MM.1S (cell line): ENCODE results near the gene TMEM42.

ENCODE experiments used
- DNase-seq: peaks from one replicate; pipeline ENCODE4 v3.0.0-alpha.2; 2015
- H2AFZ ChIP-seq: fragments of 300-600 bp; sonication (generic); 2 replicates; pipeline ENCODE4 v1.6.0; 2016; ENCODE audit warnings: antibody characterized with exemption, low read length
- H3F3A ChIP-seq: fragments of 300-600 bp; sonication (generic); 2 replicates; pipeline ENCODE4 v1.6.1; 2016; ENCODE audit warnings: mild to moderate bottlenecking, antibody characterized with exemption, low read length, moderate library complexity, mixed read lengths; ENCODE audit not compliant: insufficient read depth
- H3K27ac ChIP-seq: fragments of 300-600 bp; sonication (generic); 2 replicates; pipeline ENCODE4 v1.5.1; 2016; ENCODE audit warnings: mild to moderate bottlenecking, low read length
- H3K27me3 ChIP-seq: fragments of 300-600 bp; sonication (generic); replicated peaks from 2 replicates; pipeline ENCODE4 v1.6.0; 2016; ENCODE audit warnings: low read length; ENCODE audit not compliant: insufficient read depth
- H3K36me3 ChIP-seq: fragments of 300-600 bp; sonication (generic); replicated peaks from 2 replicates; pipeline ENCODE4 v1.6.1; 2016; ENCODE audit warnings: mild to moderate bottlenecking, low read length, mixed read lengths; ENCODE audit not compliant: insufficient read depth
- H3K4me1 ChIP-seq: fragments of 300-600 bp; sonication (generic); 2 replicates; pipeline ENCODE4 v1.6.1; 2016; ENCODE audit warnings: low read length, mixed read lengths
- H3K4me2 ChIP-seq: fragments of 300-600 bp; sonication (generic); 2 replicates; pipeline ENCODE4 v1.6.0; 2016; ENCODE audit warnings: low read depth, low read length
- H3K4me3 ChIP-seq: fragments of 300-600 bp; sonication (generic); 2 replicates; pipeline ENCODE4 v1.5.1; 2016; ENCODE audit warnings: low read length, mixed read lengths
- H3K79me2 ChIP-seq: fragments of 300-600 bp; sonication (generic); 2 replicates; pipeline ENCODE4 v1.6.1; 2016; ENCODE audit warnings: mixed run types, low read length, mixed read lengths
- H3K9ac ChIP-seq: fragments of 300-600 bp; sonication (generic); 2 replicates; pipeline ENCODE4 v1.6.1; 2016; ENCODE audit warnings: low read length, mixed read lengths
- H3K9me2 ChIP-seq: fragments of 300-600 bp; sonication (generic); replicated peaks from 2 replicates; pipeline ENCODE4 v1.6.1; 2016; ENCODE audit warnings: mild to moderate bottlenecking, low read length, mixed read lengths; ENCODE audit not compliant: insufficient read depth
- H3K9me3 ChIP-seq: fragments of 300-600 bp; sonication (generic); replicated peaks from 2 replicates; pipeline ENCODE4 v1.6.1; 2016; ENCODE audit warnings: mild to moderate bottlenecking, low read length, mixed read lengths; ENCODE audit not compliant: insufficient read depth
- H4K20me1 ChIP-seq: fragments of 300-600 bp; sonication (generic); 2 replicates; pipeline ENCODE4 v1.6.1; 2016; ENCODE audit warnings: mild to moderate bottlenecking, low read length, moderate library complexity, mixed read lengths; ENCODE audit not compliant: insufficient read depth
- EZH2 ChIP-seq: fragments of 300-600 bp; sonication (generic); optimal IDR thresholded peaks from 2 replicates; pipeline ENCODE3; 2017; ENCODE audit warnings: low read depth, mild to moderate bottlenecking, antibody characterized with exemption, low read length, mixed read lengths
- EZH2phosphoT487 ChIP-seq: fragments of 300-600 bp; sonication (generic); IDR thresholded peaks from 2 replicates; pipeline ENCODE4 v1.6.1; 2018; ENCODE audit warnings: antibody characterized with exemption, low read length
- TF ChIP-seq, protein P1 (sequence below): fragments of 300-600 bp; sonication (generic); IDR thresholded peaks from 2 replicates; pipeline ENCODE4 v1.5.1; 2016; ENCODE audit warnings: antibody characterized with exemption, low read length, mixed read lengths

The TMEM42 gene

DNA sequence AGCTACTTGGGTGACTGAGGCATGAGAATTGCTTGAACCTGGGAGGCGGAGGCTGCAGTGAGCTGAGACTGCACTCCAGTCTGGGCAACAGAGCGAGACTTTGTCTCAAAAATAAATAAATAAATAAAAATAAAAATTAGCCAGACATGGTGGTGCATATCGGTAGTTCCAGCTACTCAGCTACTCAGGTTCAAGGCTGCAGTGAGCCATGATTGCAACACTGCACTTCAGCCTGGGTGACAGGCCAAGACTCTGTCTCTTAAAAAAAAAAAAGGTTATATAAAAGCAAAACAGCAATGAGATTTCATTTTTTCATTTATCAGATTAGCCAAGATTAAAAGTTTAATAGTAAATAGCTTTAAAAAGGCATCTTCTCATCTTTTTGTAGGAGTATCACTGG lies 15.6 kb downstream of the TMEM42 start:
- no peaks in the 10 kb centered on the region for H3F3A ChIP-seq
- TF ChIP-seq EZH2phosphoT487: no peak
- TF ChIP-seq, protein P1, sequence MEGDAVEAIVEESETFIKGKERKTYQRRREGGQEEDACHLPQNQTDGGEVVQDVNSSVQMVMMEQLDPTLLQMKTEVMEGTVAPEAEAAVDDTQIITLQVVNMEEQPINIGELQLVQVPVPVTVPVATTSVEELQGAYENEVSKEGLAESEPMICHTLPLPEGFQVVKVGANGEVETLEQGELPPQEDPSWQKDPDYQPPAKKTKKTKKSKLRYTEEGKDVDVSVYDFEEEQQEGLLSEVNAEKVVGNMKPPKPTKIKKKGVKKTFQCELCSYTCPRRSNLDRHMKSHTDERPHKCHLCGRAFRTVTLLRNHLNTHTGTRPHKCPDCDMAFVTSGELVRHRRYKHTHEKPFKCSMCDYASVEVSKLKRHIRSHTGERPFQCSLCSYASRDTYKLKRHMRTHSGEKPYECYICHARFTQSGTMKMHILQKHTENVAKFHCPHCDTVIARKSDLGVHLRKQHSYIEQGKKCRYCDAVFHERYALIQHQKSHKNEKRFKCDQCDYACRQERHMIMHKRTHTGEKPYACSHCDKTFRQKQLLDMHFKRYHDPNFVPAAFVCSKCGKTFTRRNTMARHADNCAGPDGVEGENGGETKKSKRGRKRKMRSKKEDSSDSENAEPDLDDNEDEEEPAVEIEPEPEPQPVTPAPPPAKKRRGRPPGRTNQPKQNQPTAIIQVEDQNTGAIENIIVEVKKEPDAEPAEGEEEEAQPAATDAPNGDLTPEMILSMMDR: no peak
- no peak for TF ChIP-seq EZH2
- no peak overlapping the region for H3K9ac ChIP-seq
- no peaks in the 10 kb centered on the region for H3K27me3 ChIP-seq
- no peaks in the 10 kb centered on the region for H3K4me1 ChIP-seq
- H4K20me1 ChIP-seq: no peaks in the 10 kb centered on the region
- H3K79me2 ChIP-seq: no peaks in the 10 kb centered on the region
- DNase-seq: no peak
- H3K9me2 ChIP-seq: no peaks in the 10 kb centered on the region
- H3K27ac ChIP-seq: no peak overlapping the region
- H3K4me2 ChIP-seq: no peak overlapping the region
- H3K36me3 ChIP-seq: no peaks in the 10 kb centered on the region
- no peaks in the 10 kb centered on the region for H3K9me3 ChIP-seq
- H3K4me3 ChIP-seq: no peak overlapping the region
- no peak overlapping the region for H2AFZ ChIP-seq

DNA sequence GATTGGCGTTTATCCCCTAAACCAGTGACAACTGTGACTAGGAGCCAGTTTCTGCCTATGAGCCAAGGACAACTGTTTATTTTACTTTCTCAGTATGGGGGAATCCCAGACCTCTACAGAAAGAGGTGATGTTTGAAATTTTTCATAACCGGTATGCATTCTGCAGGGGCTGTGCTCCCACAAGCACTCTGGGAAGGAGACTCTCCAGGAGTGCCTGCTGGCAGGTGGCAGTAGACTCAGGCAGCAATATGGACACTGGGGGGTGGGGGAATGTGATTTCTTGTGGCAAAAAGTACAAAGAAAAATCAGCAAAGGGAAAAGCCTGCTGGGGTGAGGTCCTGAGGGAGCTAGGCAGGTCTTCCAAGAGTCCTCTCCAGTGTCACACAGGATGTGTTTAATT lies 18.6 kb downstream of the TMEM42 start:
- Histone ChIP-seq H4K20me1 (no peaks in the 10 kb centered on the region), H2AFZ (no peak overlapping the region), H3K27me3 (no peaks in the 10 kb centered on the region), H3K9me3 (no peaks in the 10 kb centered on the region), H3K4me2 (no peak overlapping the region), H3K4me1 (no peaks in the 10 kb centered on the region), H3F3A (no peaks in the 10 kb centered on the region), H3K4me3 (no peak overlapping the region), H3K36me3 (no peaks in the 10 kb centered on the region), H3K27ac (no peak overlapping the region), H3K9me2 (no peaks in the 10 kb centered on the region), H3K79me2 (no peaks in the 10 kb centered on the region), H3K9ac (no peak overlapping the region)
- no peak for DNase-seq
- TF ChIP-seq EZH2: no peak
- TF ChIP-seq, protein P1: no peak
- TF ChIP-seq EZH2phosphoT487: no peak

DNA sequence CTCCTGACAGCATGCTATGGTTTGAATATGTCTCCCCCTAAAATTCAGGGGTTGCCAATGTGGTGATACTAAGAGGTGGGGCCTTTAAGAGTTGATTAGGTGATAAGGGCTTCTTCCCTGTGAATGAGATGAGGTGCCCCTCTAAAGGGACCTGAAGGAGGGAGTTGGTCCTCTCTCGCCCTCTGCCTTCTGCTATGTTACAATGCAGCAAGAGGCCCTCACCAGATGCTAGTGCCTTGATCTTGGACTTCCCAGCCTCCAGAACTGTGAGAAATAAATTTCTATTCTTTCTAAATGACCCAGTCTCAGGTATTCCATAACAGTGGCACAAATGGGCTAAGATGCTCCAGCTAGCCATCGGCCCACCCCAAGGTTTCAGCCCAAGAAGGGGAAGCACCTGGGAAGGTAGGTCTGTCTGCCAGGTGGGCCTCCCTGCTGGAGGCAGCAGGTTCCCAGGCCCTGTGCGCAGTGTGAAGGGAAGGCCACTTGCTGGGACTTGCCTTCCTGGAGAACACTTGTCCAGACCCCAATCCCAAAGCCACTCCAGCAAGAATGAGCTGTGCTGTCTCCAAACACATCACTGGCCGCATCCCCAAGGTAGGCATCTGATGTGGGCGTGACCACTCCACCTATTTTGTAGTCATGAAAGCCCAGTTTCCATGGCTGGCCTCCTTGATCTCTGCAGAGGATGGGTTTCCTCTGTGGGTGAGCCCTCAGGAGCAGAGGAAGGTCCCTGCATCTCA lies 21.7 kb downstream of the TMEM42 start:
- no peak overlapping the region for H2AFZ ChIP-seq
- no peaks in the 10 kb centered on the region for H3K9me3 ChIP-seq
- H3K9ac ChIP-seq: no peak overlapping the region
- H3K4me3 ChIP-seq: no peak overlapping the region
- H3K4me1 ChIP-seq: no peaks in the 10 kb centered on the region
- H3K27me3 ChIP-seq: no peaks in the 10 kb centered on the region
- no peaks in the 10 kb centered on the region for H4K20me1 ChIP-seq
- no peaks in the 10 kb centered on the region for H3K36me3 ChIP-seq
- no peaks in the 10 kb centered on the region for H3K9me2 ChIP-seq
- H3K79me2 ChIP-seq: no peaks in the 10 kb centered on the region
- DNase-seq: no peak
- H3K4me2 ChIP-seq: no peak overlapping the region
- no peaks in the 10 kb centered on the region for H3F3A ChIP-seq
- H3K27ac ChIP-seq: no peak overlapping the region
- TF ChIP-seq EZH2phosphoT487 (no peak), EZH2 (no peak)
- TF ChIP-seq, protein P1: no peak
